GM10266 (cell line): ENCODE results near the gene LSP1.

Experiments
- DNase-seq: peaks from one replicate; pipeline ENCODE4 v3.0.0; 2012; ENCODE audit errors: extremely low spot score
- CTCF ChIP-seq: IDR thresholded peaks from 2 replicates; pipeline ENCODE4 v1.5.1; 2012; ENCODE audit warnings: mild to moderate bottlenecking, low read depth; ENCODE audit not compliant: control insufficient read depth, insufficient read depth; ENCODE audit errors: missing control alignments

LSP1 gene

GRCh38 chr11:1896923-1897322 is 44.0 kb downstream of the LSP1 start:
- no peak for TF ChIP-seq CTCF
- peak; percentile 36 for DNase-seq

- no peak for DNase-seq
- TF ChIP-seq CTCF: no peak
Measured at GRCh38 chr11:1899090-1899489, 46.2 kb downstream of the LSP1 start.

- TF ChIP-seq CTCF: no peak
- no peak for DNase-seq
Measured at GRCh38 chr11:1899686-1900085, 46.8 kb downstream of the LSP1 start.

- TF ChIP-seq CTCF: no peak
- DNase-seq: no peak
Measured at GRCh38 chr11:1906181-1906580, 53.3 kb downstream of the LSP1 start.

GRCh38 chr11:1906611-1907423 is 53.9 kb downstream of the LSP1 start:
- no peak for DNase-seq
- TF ChIP-seq CTCF: no peak

- TF ChIP-seq CTCF: no peak
- no peak for DNase-seq
Measured at GRCh38 chr11:1908618-1909017, 55.7 kb downstream of the LSP1 start.

GRCh38 chr11:1909524-1909923 is 56.6 kb downstream of the LSP1 start:
- no peak for TF ChIP-seq CTCF
- DNase-seq: no peak
